ENCODE data around the gene CUEDC2. TPM values are rescaled to one million over a fixed set of nuclear protein-coding genes. Genes with fewer than 3 reads are reported as not detected.

Gene CUEDC2
- total and polyA plus RNA-seq, 10 of the 15 experiments (the other 5 are each of a cell fraction or from before 2014, with no cell fraction given), result 20.4 to 121 (median 75.0) TPM

GRCh38 chr10:102450374-102451104, 18.2 kb upstream of the CUEDC2 start (continued):
- TF ChIP-seq ZNF384 (IDR thresholded peaks at IDR 0.05; ENCODE audit: borderline replicate concordance, low read depth, low read length) (no peak), JUNB (IDR thresholded peaks at IDR 0.05) (no peak), RAD51 (IDR thresholded peaks at IDR 0.05) (no peak), TARDBP (IDR thresholded peaks at IDR 0.05; ENCODE audit: borderline replicate concordance) (no peak), RELB (IDR thresholded peaks at IDR 0.05; ENCODE audit: low read depth) (no peak; the same call in 1 of the 2 replicates), BACH1 (IDR thresholded peaks at IDR 0.05; ENCODE audit: borderline replicate concordance) (peak; percentile 91), PAX8 (IDR thresholded peaks at IDR 0.05) (no peak), HDAC6 (IDR thresholded peaks at IDR 0.05; ENCODE audit: unreplicated experiment) (no peak), FOXK2 (IDR thresholded peaks at IDR 0.05) (no peak), NFIC (IDR thresholded peaks at IDR 0.05; ENCODE audit: low read depth, low read length) (no peak), PRDM15 (CRISPR knock-in tag; IDR thresholded peaks at IDR 0.05) (no peak), ZBTB4 (CRISPR knock-in tag; IDR thresholded peaks at IDR 0.05) (no peak), ETV6 (conservative IDR thresholded peaks at IDR 0.05 in 1 of 2, IDR thresholded peaks at IDR 0.05 in 1 of 2; ENCODE audit: borderline replicate concordance in 1 of 2, low read depth in 1 of 2) (no peak), ZSCAN29 (IDR thresholded peaks at IDR 0.05) (no peak), HDAC2 (IDR thresholded peaks at IDR 0.05) (no peak), IRF3 (IDR thresholded peaks at IDR 0.05) (no peak), ZZZ3 (IDR thresholded peaks at IDR 0.05; ENCODE audit: control insufficient read depth, insufficient read length, low read depth) (no peak), CREM (IDR thresholded peaks at IDR 0.05; ENCODE audit: low read depth) (0 out of 2 replicates have a peak, but pooled peaks have one; percentile 8), IKZF1 (conservative IDR thresholded peaks at IDR 0.05) (peak; percentile 85), POLR2AphosphoS2 (IDR thresholded peaks at IDR 0.05; ENCODE audit: low read depth, low read length) (no peak)
